Activated naive CD8-positive, alpha-beta T cell (primary cell): ENCODE measurements around the gene PDZD8.
"Not testable (repeated sequence)": the region's sequence is repeated elsewhere in the genome, so short reads cannot be mapped to it uniquely, and the experiment has no call there.

ENCODE experiments used
- H3K27ac Mint-ChIP-seq: one replicate; pipeline ENCODE4 v1.8.0; 2021; ENCODE audit warnings: mixed read lengths
- H3K27me3 Mint-ChIP-seq: one replicate; pipeline ENCODE4 v1.8.0; 2021; ENCODE audit warnings: mixed read lengths
- H3K36me3 Mint-ChIP-seq: one replicate; pipeline ENCODE4 v1.8.0; 2021; ENCODE audit warnings: mixed read lengths
- H3K4me1 Mint-ChIP-seq: one replicate; pipeline ENCODE4 v1.8.0; 2021; ENCODE audit warnings: low read depth, mixed read lengths
- H3K4me3 Mint-ChIP-seq: one replicate; pipeline ENCODE4 v1.8.0; 2021; ENCODE audit warnings: mild to moderate bottlenecking, mixed read lengths
- H3K9me3 Mint-ChIP-seq: one replicate; pipeline ENCODE4 v1.8.0; 2021; ENCODE audit warnings: low read depth, mixed read lengths

PDZD8 gene

GRCh38 chr10:117306674-117307073 is 68.6 kb downstream of the PDZD8 start:
- Mint-ChIP-seq H3K36me3 (peaks cover 39% of the 10 kb centered on the region), H3K27me3 (no peaks in the 10 kb centered on the region), H3K4me1 (peaks cover 20% of the 10 kb centered on the region), H3K9me3 (no peaks in the 10 kb centered on the region), H3K27ac (no peak overlapping the region), H3K4me3 (no peak overlapping the region)

- not testable (repeated sequence) for H3K9me3 Mint-ChIP-seq, H3K27ac Mint-ChIP-seq, H3K4me1 Mint-ChIP-seq, H3K4me3 Mint-ChIP-seq, H3K27me3 Mint-ChIP-seq
- peaks cover 43% of the 10 kb centered on the region for H3K36me3 Mint-ChIP-seq
These were observed 71.8 kb downstream of the PDZD8 start for GRCh38 chr10:117303451-117303850.

- H3K9me3 Mint-ChIP-seq = peaks cover 5% of the 10 kb centered on the region
- H3K27me3 Mint-ChIP-seq = no peaks in the 10 kb centered on the region
- no peak overlapping the region for H3K27ac Mint-ChIP-seq
- peaks cover 30% of the 10 kb centered on the region for H3K36me3 Mint-ChIP-seq
- no peak overlapping the region for H3K4me3 Mint-ChIP-seq
- peaks cover 2% of the 10 kb centered on the region for H3K4me1 Mint-ChIP-seq
These were observed 74.6 kb downstream of the PDZD8 start for GRCh38 chr10:117300671-117301070.

- no peak overlapping the region for H3K4me3 Mint-ChIP-seq
- peaks cover 3% of the 10 kb centered on the region for H3K4me1 Mint-ChIP-seq
- H3K27me3 Mint-ChIP-seq = no peaks in the 10 kb centered on the region
- H3K9me3 Mint-ChIP-seq = peaks cover 5% of the 10 kb centered on the region
- no peak overlapping the region for H3K27ac Mint-ChIP-seq
- peaks cover 32% of the 10 kb centered on the region for H3K36me3 Mint-ChIP-seq
These were observed 75.8 kb downstream of the PDZD8 start for GRCh38 chr10:117299435-117299834.

DNA sequence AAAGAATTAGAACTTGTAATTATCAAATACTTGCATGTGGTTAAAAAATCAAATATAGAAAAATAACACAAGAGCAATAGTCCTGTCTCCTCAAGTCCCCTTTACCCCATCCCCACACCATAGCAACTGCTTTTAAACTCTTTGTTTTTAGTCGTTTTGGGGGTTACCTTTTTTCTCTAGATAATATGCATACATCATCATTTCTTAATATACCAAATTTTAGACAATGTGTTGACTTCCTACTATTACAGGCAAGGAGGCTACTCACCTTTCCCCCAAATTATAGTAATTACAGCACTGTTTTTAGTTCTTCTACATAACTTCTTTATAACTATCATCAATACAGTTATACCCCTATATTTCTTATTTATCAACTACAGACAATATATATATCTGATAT is 77.0 kb downstream of the PDZD8 start:
- peaks cover 6% of the 10 kb centered on the region for H3K4me1 Mint-ChIP-seq
- H3K9me3 Mint-ChIP-seq = peaks cover 5% of the 10 kb centered on the region
- H3K36me3 Mint-ChIP-seq = peaks cover 24% of the 10 kb centered on the region
- no peaks in the 10 kb centered on the region for H3K27me3 Mint-ChIP-seq
- no peak overlapping the region for H3K4me3 Mint-ChIP-seq
- H3K27ac Mint-ChIP-seq = no peak overlapping the region

GRCh38 chr10:117294735-117295134 is 80.5 kb downstream of the PDZD8 start:
- Mint-ChIP-seq H3K4me1 (peaks cover 6% of the 10 kb centered on the region), H3K27me3 (no peaks in the 10 kb centered on the region), H3K4me3 (no peak overlapping the region), H3K27ac (no peak overlapping the region), H3K9me3 (peaks cover 5% of the 10 kb centered on the region), H3K36me3 (peaks cover 13% of the 10 kb centered on the region)

- H3K9me3 Mint-ChIP-seq = no peaks in the 10 kb centered on the region
- H3K36me3 Mint-ChIP-seq = peaks cover 14% of the 10 kb centered on the region
- H3K4me3 Mint-ChIP-seq = no peak overlapping the region
- H3K27ac Mint-ChIP-seq = no peak overlapping the region
- no peaks in the 10 kb centered on the region for H3K27me3 Mint-ChIP-seq
- H3K4me1 Mint-ChIP-seq = peaks cover 6% of the 10 kb centered on the region
These were observed 81.1 kb downstream of the PDZD8 start for GRCh38 chr10:117294039-117294645.

DNA sequence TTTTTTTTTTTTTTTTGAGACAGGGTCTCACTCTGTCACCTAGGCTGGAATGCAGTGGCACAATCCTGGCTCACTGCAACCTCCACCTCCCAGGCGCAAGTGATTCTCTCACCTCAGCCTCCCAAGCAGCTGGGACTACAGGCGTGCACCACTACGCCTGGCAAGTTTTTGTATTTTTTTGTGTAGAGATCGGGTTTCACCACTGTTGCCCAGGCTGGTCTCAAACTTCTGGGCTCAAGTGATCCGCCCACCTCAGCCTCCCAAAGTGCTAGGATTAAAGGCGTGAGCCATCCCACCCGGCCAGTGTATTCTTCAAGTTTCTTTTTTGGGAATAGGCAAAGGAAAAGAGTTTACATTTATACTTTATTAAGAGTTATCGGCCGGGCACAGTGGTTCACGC is 84.4 kb downstream of the PDZD8 start:
- peaks cover 13% of the 10 kb centered on the region for H3K36me3 Mint-ChIP-seq
- not testable (repeated sequence) for H3K9me3 Mint-ChIP-seq, H3K4me1 Mint-ChIP-seq, H3K4me3 Mint-ChIP-seq, H3K27ac Mint-ChIP-seq, H3K27me3 Mint-ChIP-seq

DNA sequence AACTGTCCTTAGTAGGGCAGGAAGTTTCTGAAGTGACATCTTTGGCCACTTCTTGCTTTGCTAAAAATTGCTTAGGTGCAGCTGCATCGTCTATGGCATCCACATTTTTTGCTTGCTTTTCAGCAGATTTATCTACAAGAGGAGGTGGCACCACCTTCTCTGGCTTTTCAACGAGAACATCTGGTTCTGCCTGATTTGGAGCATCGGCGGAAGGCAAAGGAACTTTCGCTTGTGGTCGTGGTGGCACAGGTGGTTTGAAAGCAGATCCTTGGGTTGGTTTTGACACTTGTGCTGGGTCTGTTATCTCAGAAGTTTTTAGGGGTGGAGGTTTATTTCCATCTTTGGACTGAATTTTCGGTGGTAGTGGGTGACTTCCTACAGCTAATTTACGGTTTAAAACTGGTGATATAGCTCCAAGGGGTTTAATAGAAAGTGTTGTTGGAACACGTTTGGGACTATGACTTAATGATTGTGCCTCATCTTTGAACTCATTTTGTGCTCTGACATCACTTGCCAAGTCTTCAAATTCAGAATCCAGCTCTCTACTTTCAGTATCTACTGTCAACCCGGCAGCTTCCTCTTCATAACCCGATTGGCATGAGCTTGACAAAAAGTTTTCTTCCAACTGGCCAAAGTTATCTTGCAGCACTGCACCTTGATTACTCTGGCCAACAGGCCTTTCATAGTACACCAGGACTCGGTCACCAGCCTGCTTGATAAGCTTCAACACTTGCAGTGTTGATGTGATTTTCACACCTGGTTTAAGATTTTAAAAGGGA is 90.3 kb downstream of the PDZD8 start:
- Mint-ChIP-seq H3K9me3 (no peaks in the 10 kb centered on the region), H3K27me3 (no peaks in the 10 kb centered on the region), H3K27ac (no peak overlapping the region), H3K36me3 (peaks cover 22% of the 10 kb centered on the region), H3K4me3 (no peak overlapping the region), H3K4me1 (peaks cover 10% of the 10 kb centered on the region)

DNA sequence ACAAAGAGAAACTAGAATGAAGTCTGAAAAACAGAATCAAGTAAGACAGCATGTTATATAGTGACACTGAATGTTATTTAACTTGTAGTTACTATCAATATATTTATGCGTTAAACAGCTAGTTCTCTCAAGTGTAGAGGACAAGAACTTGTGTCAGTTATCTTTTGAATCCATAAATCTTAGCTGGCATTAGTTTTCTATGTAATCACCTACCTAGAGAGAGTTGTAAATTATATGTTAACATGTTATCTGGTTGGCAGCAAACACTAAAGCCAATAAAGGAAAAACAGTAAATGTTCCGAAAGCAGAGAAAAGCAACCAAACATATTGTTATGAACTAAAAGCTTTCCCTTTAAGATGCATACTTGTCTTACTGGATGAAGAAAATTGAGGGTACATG is 97.6 kb downstream of the PDZD8 start:
- Mint-ChIP-seq H3K9me3 (no peaks in the 10 kb centered on the region), H3K27me3 (no peaks in the 10 kb centered on the region), H3K4me1 (no peaks in the 10 kb centered on the region), H3K36me3 (no peaks in the 10 kb centered on the region), H3K27ac (no peak overlapping the region), H3K4me3 (no peak overlapping the region)

- H3K27ac Mint-ChIP-seq = no peak overlapping the region
- H3K27me3 Mint-ChIP-seq = no peaks in the 10 kb centered on the region
- H3K36me3 Mint-ChIP-seq = no peaks in the 10 kb centered on the region
- H3K4me3 Mint-ChIP-seq = no peak overlapping the region
- H3K4me1 Mint-ChIP-seq = no peaks in the 10 kb centered on the region
- H3K9me3 Mint-ChIP-seq = no peaks in the 10 kb centered on the region
These were observed 100.1 kb downstream of the PDZD8 start for GRCh38 chr10:117275121-117275520.

DNA sequence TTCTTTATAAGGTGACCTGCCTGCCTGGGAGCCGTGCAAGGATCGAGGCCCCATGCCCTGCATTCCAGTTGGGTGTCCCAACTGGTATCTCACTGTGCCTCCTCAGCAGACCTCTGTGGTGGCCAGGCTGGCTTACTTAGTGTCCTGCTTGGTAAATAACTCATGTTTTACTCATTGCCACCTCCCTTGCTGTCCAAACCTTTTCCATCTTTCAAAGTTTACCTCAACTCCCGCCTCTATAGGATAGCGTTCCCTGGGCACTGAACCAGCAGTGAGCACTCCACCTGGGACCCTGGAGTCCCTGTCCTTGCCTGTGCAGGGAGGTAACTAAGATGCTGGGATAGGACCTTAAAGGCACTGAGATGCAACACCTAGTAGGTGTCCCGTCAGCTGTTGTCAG is 100.7 kb downstream of the PDZD8 start:
- H3K27ac Mint-ChIP-seq = no peak overlapping the region
- no peaks in the 10 kb centered on the region for H3K36me3 Mint-ChIP-seq
- no peaks in the 10 kb centered on the region for H3K27me3 Mint-ChIP-seq
- no peaks in the 10 kb centered on the region for H3K9me3 Mint-ChIP-seq
- H3K4me1 Mint-ChIP-seq = no peaks in the 10 kb centered on the region
- no peak overlapping the region for H3K4me3 Mint-ChIP-seq

GRCh38 chr10:117273980-117274379 is 101.3 kb downstream of the PDZD8 start:
- Mint-ChIP-seq H3K4me3 (no peak overlapping the region), H3K36me3 (no peaks in the 10 kb centered on the region), H3K27me3 (no peaks in the 10 kb centered on the region), H3K4me1 (no peaks in the 10 kb centered on the region), H3K27ac (no peak overlapping the region), H3K9me3 (no peaks in the 10 kb centered on the region)

- H3K36me3 Mint-ChIP-seq = no peaks in the 10 kb centered on the region
- H3K27me3 Mint-ChIP-seq = no peaks in the 10 kb centered on the region
- no peak overlapping the region for H3K4me3 Mint-ChIP-seq
- H3K27ac Mint-ChIP-seq = no peak overlapping the region
- H3K4me1 Mint-ChIP-seq = no peaks in the 10 kb centered on the region
- no peaks in the 10 kb centered on the region for H3K9me3 Mint-ChIP-seq
These were observed 102.8 kb downstream of the PDZD8 start for GRCh38 chr10:117272195-117273076.

DNA sequence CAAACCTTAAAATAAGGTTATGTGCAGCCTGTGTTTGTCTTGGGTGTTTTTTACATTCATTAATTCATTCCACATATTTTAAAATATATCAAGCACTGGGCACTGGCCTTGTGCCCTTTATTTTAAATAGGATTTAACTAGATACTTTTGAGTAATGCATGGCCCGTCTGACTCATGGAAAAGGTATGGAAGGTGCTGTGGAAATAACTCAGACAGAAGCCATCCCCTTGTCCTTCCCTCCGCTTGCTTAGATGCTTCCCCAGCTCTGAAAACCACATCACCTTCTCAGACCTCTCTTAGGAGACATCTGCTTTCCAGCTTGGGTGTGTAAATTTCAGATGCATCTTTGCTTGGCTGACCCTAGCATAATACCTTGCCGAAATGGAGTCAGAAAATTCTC is 103.8 kb downstream of the PDZD8 start:
- no peak overlapping the region for H3K4me3 Mint-ChIP-seq
- H3K27me3 Mint-ChIP-seq = no peaks in the 10 kb centered on the region
- H3K9me3 Mint-ChIP-seq = no peaks in the 10 kb centered on the region
- H3K36me3 Mint-ChIP-seq = no peaks in the 10 kb centered on the region
- no peaks in the 10 kb centered on the region for H3K4me1 Mint-ChIP-seq
- H3K27ac Mint-ChIP-seq = no peak overlapping the region
